ENCODE measurements around the gene MRPS6.

Gene MRPS6

GRCh38 chr21:34034369-34035014 is 38.9 kb upstream of the MRPS6 start:
- TF ChIP-seq CTCF (IDR thresholded peaks at IDR 0.05; ENCODE audit: low read length, missing control alignments): no peak
- DNase-seq (ENCODE audit: low read depth): no peak

GRCh38 chr21:34035619-34036354 is 37.6 kb upstream of the MRPS6 start:
- no peak for TF ChIP-seq CTCF (IDR thresholded peaks at IDR 0.05; ENCODE audit: low read length, missing control alignments)
- H3K4me3 ChIP-seq (replicated peaks; ENCODE audit: low read depth, low read length): no peak overlapping the region
- DNase-seq (ENCODE audit: low read depth): no peak

More at GRCh38 chr21:34034369-34035014, 38.9 kb upstream of the MRPS6 start:
- H3K4me3 ChIP-seq (replicated peaks; ENCODE audit: low read depth, low read length): no peak overlapping the region

- no peak overlapping the region for H3K4me3 ChIP-seq (replicated peaks; ENCODE audit: low read depth, low read length)
- no peak for TF ChIP-seq CTCF (IDR thresholded peaks at IDR 0.05; ENCODE audit: low read length, missing control alignments)
- peak; percentile 50 for DNase-seq (ENCODE audit: low read depth)
Measured at GRCh38 chr21:34037009-34037795, 36.2 kb upstream of the MRPS6 start.

- DNase-seq (ENCODE audit: low read depth): no peak
- H3K4me3 ChIP-seq (replicated peaks; ENCODE audit: low read depth, low read length): no peak overlapping the region
- no peak for TF ChIP-seq CTCF (IDR thresholded peaks at IDR 0.05; ENCODE audit: low read length, missing control alignments)
Measured at GRCh38 chr21:34039678-34040382, 33.5 kb upstream of the MRPS6 start.

GRCh38 chr21:34042735-34043134 is 30.6 kb upstream of the MRPS6 start:
- no peak overlapping the region for H3K4me3 ChIP-seq (replicated peaks; ENCODE audit: low read depth, low read length)
- DNase-seq (ENCODE audit: low read depth): no peak
- TF ChIP-seq CTCF (IDR thresholded peaks at IDR 0.05; ENCODE audit: low read length, missing control alignments): no peak

- H3K4me3 ChIP-seq (replicated peaks; ENCODE audit: low read depth, low read length): no peak overlapping the region
- TF ChIP-seq CTCF (IDR thresholded peaks at IDR 0.05; ENCODE audit: low read length, missing control alignments): no peak
- no peak for DNase-seq (ENCODE audit: low read depth)
Measured at GRCh38 chr21:34043333-34043732, 30.0 kb upstream of the MRPS6 start.
